Measurements from ENCODE around the gene TTC16.

GRCh38 chr9:127771570-127772189 is 55.8 kb downstream of the TTC16 start:
- TF ChIP-seq, protein P1, sequence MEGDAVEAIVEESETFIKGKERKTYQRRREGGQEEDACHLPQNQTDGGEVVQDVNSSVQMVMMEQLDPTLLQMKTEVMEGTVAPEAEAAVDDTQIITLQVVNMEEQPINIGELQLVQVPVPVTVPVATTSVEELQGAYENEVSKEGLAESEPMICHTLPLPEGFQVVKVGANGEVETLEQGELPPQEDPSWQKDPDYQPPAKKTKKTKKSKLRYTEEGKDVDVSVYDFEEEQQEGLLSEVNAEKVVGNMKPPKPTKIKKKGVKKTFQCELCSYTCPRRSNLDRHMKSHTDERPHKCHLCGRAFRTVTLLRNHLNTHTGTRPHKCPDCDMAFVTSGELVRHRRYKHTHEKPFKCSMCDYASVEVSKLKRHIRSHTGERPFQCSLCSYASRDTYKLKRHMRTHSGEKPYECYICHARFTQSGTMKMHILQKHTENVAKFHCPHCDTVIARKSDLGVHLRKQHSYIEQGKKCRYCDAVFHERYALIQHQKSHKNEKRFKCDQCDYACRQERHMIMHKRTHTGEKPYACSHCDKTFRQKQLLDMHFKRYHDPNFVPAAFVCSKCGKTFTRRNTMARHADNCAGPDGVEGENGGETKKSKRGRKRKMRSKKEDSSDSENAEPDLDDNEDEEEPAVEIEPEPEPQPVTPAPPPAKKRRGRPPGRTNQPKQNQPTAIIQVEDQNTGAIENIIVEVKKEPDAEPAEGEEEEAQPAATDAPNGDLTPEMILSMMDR (IDR thresholded peaks at IDR 0.05): no peak
- no peak for TF ChIP-seq POLR2A (IDR thresholded peaks at IDR 0.05)
